Medulla oblongata (tissue), 1 donor: Measurements from ENCODE around the gene ZNF407.
"Not testable (repeated sequence)": the region's sequence is repeated elsewhere in the genome, so short reads cannot be mapped to it uniquely, and the experiment has no call there.

ENCODE experiments used
- DNase-seq: peaks from one replicate; pipeline ENCODE4 v3.0.0-alpha.2; 2015; ENCODE audit errors: extremely low spot score

The ZNF407 gene

GRCh38 chr18:75097491-75098225 is 500.0 kb downstream of the ZNF407 start:
- no peak for DNase-seq

- no peak for DNase-seq
Observed at GRCh38 chr18:75100832-75101630, 503.4 kb downstream of the ZNF407 start.

- DNase-seq = no peak
Observed at GRCh38 chr18:75101916-75102315, 504.2 kb downstream of the ZNF407 start.

GRCh38 chr18:75104029-75104428 is 506.4 kb downstream of the ZNF407 start:
- DNase-seq = not testable (repeated sequence)

- DNase-seq = no peak
Observed at GRCh38 chr18:75104483-75104882, 506.8 kb downstream of the ZNF407 start.

GRCh38 chr18:75105551-75106254 is 508.0 kb downstream of the ZNF407 start:
- no peak for DNase-seq

GRCh38 chr18:75106746-75107145 is 509.1 kb downstream of the ZNF407 start:
- DNase-seq = no peak

- no peak for DNase-seq
Observed at GRCh38 chr18:75107196-75107930, 509.7 kb downstream of the ZNF407 start.

- DNase-seq = no peak
Observed at GRCh38 chr18:75107931-75108276, 510.2 kb downstream of the ZNF407 start.

GRCh38 chr18:75108579-75109318 is 511.1 kb downstream of the ZNF407 start:
- DNase-seq = no peak

- no peak for DNase-seq
Observed at GRCh38 chr18:75109319-75109691, 511.6 kb downstream of the ZNF407 start.

GRCh38 chr18:75109819-75110218 is 512.1 kb downstream of the ZNF407 start:
- no peak for DNase-seq

GRCh38 chr18:75110311-75110710 is 512.6 kb downstream of the ZNF407 start:
- DNase-seq = no peak

- DNase-seq = no peak
Observed at GRCh38 chr18:75110846-75111415, 513.3 kb downstream of the ZNF407 start.

- no peak for DNase-seq
Observed at GRCh38 chr18:75111760-75112159, 514.1 kb downstream of the ZNF407 start.

GRCh38 chr18:75112186-75113096 is 514.8 kb downstream of the ZNF407 start:
- no peak for DNase-seq

GRCh38 chr18:75113455-75113854 is 515.8 kb downstream of the ZNF407 start:
- no peak for DNase-seq

- no peak for DNase-seq
Observed at GRCh38 chr18:75114231-75114764, 516.6 kb downstream of the ZNF407 start.
